Liver (tissue), 9 donors: ENCODE measurements around the gene RALGPS1. TPM values are rescaled to one million over a fixed set of nuclear protein-coding genes. Genes with fewer than 3 reads are reported as not detected.

Experiments used
- DNase-seq: peaks from one replicate; pipeline ENCODE4 v3.0.0-alpha.2; 2017; ENCODE audit warnings: low spot score
- H3K27ac ChIP-seq, 2 donors: one replicate each; pipeline ENCODE4 v1.7.0; 2013; ENCODE audit warnings: inconsistent platforms in 2 of 2, low read length in 2 of 2, control low read depth in 1 of 2, low read depth in 1 of 2, mild to moderate bottlenecking in 1 of 2
- H3K27me3 ChIP-seq, 4 donors: one replicate each; pipeline versions ENCODE4 v1.6.1 to v1.7.0; 2013; ENCODE audit warnings: low read length in 3 of 4, inconsistent platforms in 1 of 4, mild to moderate bottlenecking in 1 of 4, moderate library complexity in 1 of 4; ENCODE audit not compliant: control insufficient read depth in 4 of 4, insufficient read depth in 4 of 4
- H3K36me3 ChIP-seq, 4 donors: one replicate each; pipeline versions ENCODE4 v1.6.1 to v1.7.0; 2013; ENCODE audit warnings: low read length in 3 of 4, mild to moderate bottlenecking in 3 of 4, low read depth in 1 of 4, moderate library complexity in 1 of 4; ENCODE audit not compliant: control insufficient read depth in 4 of 4, insufficient read depth in 3 of 4
- H3K4me1 ChIP-seq, 4 donors: one replicate each; pipeline versions ENCODE4 v1.6.1 to v1.7.0; 2013; ENCODE audit warnings: low read length in 3 of 4, mild to moderate bottlenecking in 3 of 4, moderate library complexity in 1 of 4; ENCODE audit not compliant: control insufficient read depth in 4 of 4, insufficient read depth in 4 of 4
- H3K4me3 ChIP-seq, 3 donors: one replicate each; pipeline versions ENCODE4 v1.6.1 to v1.7.0; 2013; ENCODE audit warnings: low read length in 3 of 3, control low read depth in 1 of 3, low read depth in 1 of 3, mild to moderate bottlenecking in 1 of 3
- H3K9ac ChIP-seq, 2 donors: one replicate each; pipeline ENCODE4 v1.7.0; 2013; ENCODE audit warnings: low read length in 2 of 2, mild to moderate bottlenecking in 2 of 2, moderate library complexity in 2 of 2, control low read depth in 1 of 2, low read depth in 1 of 2
- H3K9me3 ChIP-seq, 4 donors: one replicate each; pipeline versions ENCODE4 v1.6.1 to v1.7.0; 2013; ENCODE audit warnings: low read length in 3 of 4; ENCODE audit not compliant: control insufficient read depth in 4 of 4
- ATF3 ChIP-seq: IDR thresholded peaks from 2 replicates; pipeline ENCODE4 v1.6.1; 2016; ENCODE audit warnings: antibody characterized with exemption
- CTCF ChIP-seq: fragments of 150-350 bp; IDR thresholded peaks from 2 replicates; pipeline ENCODE4 v1.5.1; 2017; ENCODE audit warnings: improper control_type of control experiment, low read depth, low read length; ENCODE audit not compliant: missing input control
- EGR1 ChIP-seq, 2 donors: IDR thresholded peaks; 2 replicates each; pipeline ENCODE4 v1.6.1; 2016 to 2018; ENCODE audit warnings: antibody characterized with exemption in 2 of 2, low read depth in 2 of 2
- FOXA1 ChIP-seq: IDR thresholded peaks from 2 replicates; pipeline ENCODE4 v1.6.1; 2016; ENCODE audit warnings: antibody characterized with exemption
- FOXA2 ChIP-seq: IDR thresholded peaks from 2 replicates; pipeline ENCODE4 v1.6.1; 2016; ENCODE audit warnings: antibody characterized with exemption
- GABPA ChIP-seq, 2 donors: IDR thresholded peaks in 1 of 2; conservative IDR thresholded peaks in 1 of 2; 2 replicates each; pipeline ENCODE4 v1.6.1; 2016; ENCODE audit warnings: antibody characterized with exemption in 2 of 2, mild to moderate bottlenecking in 1 of 2, moderate library complexity in 1 of 2
- HNF4A ChIP-seq, 2 donors: conservative IDR thresholded peaks; 2 replicates each; pipeline ENCODE4 v1.6.1; 2016; ENCODE audit warnings: antibody characterized with exemption in 2 of 2, mild to moderate bottlenecking in 2 of 2
- HNF4G ChIP-seq: IDR thresholded peaks from 2 replicates; pipeline ENCODE4 v1.6.1; 2016; ENCODE audit warnings: antibody characterized with exemption
- JUND ChIP-seq, 2 donors: IDR thresholded peaks; 2 replicates each; pipeline ENCODE4 v1.6.1; 2016; ENCODE audit warnings: antibody characterized with exemption in 2 of 2
- MAX ChIP-seq: IDR thresholded peaks from 2 replicates; pipeline ENCODE4 v1.6.1; 2016; ENCODE audit warnings: antibody characterized with exemption
- NR2F2 ChIP-seq: IDR thresholded peaks from 2 replicates; pipeline ENCODE4 v1.6.1; 2016; ENCODE audit warnings: antibody characterized with exemption
- RAD21 ChIP-seq, 2 donors: IDR thresholded peaks; 2 replicates each; pipeline ENCODE4 v1.6.1; 2016; ENCODE audit warnings: antibody characterized with exemption in 2 of 2, mild to moderate bottlenecking in 2 of 2
- RXRA ChIP-seq, 2 donors: IDR thresholded peaks; 2 replicates each; pipeline ENCODE4 v1.6.1; 2017 to 2018; ENCODE audit warnings: antibody characterized with exemption in 2 of 2, mild to moderate bottlenecking in 1 of 2
- SP1 ChIP-seq: IDR thresholded peaks from 2 replicates; pipeline ENCODE4 v1.6.1; 2018; ENCODE audit warnings: antibody characterized with exemption, mild to moderate bottlenecking
- TAF1 ChIP-seq: conservative IDR thresholded peaks from 2 replicates; pipeline ENCODE4 v1.6.1; 2016; ENCODE audit warnings: antibody characterized with exemption, mild to moderate bottlenecking
- YY1 ChIP-seq: IDR thresholded peaks from 2 replicates; pipeline ENCODE4 v1.6.1; 2016; ENCODE audit warnings: antibody characterized with exemption, mild to moderate bottlenecking
- WGBS: extraction: QIAGEN DNeasy Blood & Tissue Kit; methylation state at CpG from one replicate; pipeline ENCODE4 v1.1.7; 2013; 5-methylcytosine and 5-hydroxymethylcytosine counted together
- polyA plus RNA-seq, 2 donors: library from polyadenylated mRNA; stranded (reverse) in 1 of 2; unstranded in 1 of 2; fragments of 200-250 nt in 1 of 2; fragments of >200 nt in 1 of 2; fragmentation: Nextera tagmentation in 1 of 2; extraction: Ambion mirVana in 1 of 2; gene quantifications; one replicate each; pipeline versions ENCODE4 v1.2.1 to v1.2.3, GENCODE V29; 2013 to 2015
- total RNA-seq, 2 donors: library from RNA; depleted of rRNA; stranded (reverse); fragments of >200 nt; gene quantifications; one replicate each; pipeline ENCODE4 v1.2.3, GENCODE V29; 2014
- TF ChIP-seq, protein P1 (sequence below): IDR thresholded peaks from 2 replicates; pipeline ENCODE4 v1.6.1; 2016; ENCODE audit warnings: antibody characterized with exemption, mild to moderate bottlenecking
- TF ChIP-seq, protein P2 (sequence below): IDR thresholded peaks from 2 replicates; pipeline ENCODE4 v1.6.1; 2016; ENCODE audit warnings: antibody characterized with exemption
- donor health status: healthy.
- donor health status: healthy.
- donor health status: healthy.
- donor health status: healthy.
- donor health status: healthy.

The RALGPS1 gene
- total and polyA plus RNA-seq, 4 donors: 1.4 to 2.7 (median 2.0) TPM

DNA sequence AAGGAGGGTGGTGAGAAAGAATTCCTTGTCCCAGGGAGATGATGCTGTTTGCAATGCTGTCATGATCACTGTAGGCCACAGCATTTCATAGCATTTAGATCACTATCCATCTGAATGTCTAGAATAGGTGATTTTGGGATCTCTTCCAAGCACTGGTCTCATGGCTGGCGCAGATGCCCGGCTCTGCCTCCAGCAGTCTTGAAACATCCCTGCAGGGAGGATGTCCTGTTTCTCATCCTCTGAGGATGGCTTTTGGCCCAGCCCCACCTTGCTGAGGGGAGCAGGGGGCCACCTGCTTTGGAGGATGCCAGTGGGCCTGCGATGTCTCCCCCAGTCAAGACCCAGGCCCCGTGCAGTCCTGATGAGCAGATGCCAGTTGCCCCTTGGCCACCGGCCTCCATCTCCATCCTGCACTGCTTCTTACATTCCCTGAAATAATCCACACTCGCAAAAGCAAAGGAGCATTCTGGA, 286.5 kb downstream of the RALGPS1 start:
- TF ChIP-seq FOXA2 (no peak), SP1 (no peak), YY1 (no peak), ATF3 (no peak), NR2F2 (no peak), JUND (IDR thresholded peaks at IDR 0.05) (no peak), CTCF (no peak), FOXA1 (no peak), GABPA (IDR thresholded peaks at IDR 0.05 in 1 of 2, conservative IDR thresholded peaks at IDR 0.05 in 1 of 2) (no peak), MAX (no peak), RAD21 (IDR thresholded peaks at IDR 0.05) (no peak), HNF4G (no peak), HNF4A (conservative IDR thresholded peaks at IDR 0.05) (no peak), RXRA (IDR thresholded peaks at IDR 0.05) (no peak), TAF1 (no peak), EGR1 (IDR thresholded peaks at IDR 0.05; ENCODE audit: low read depth in 2 of 2) (no peak)
- TF ChIP-seq, protein P1, sequence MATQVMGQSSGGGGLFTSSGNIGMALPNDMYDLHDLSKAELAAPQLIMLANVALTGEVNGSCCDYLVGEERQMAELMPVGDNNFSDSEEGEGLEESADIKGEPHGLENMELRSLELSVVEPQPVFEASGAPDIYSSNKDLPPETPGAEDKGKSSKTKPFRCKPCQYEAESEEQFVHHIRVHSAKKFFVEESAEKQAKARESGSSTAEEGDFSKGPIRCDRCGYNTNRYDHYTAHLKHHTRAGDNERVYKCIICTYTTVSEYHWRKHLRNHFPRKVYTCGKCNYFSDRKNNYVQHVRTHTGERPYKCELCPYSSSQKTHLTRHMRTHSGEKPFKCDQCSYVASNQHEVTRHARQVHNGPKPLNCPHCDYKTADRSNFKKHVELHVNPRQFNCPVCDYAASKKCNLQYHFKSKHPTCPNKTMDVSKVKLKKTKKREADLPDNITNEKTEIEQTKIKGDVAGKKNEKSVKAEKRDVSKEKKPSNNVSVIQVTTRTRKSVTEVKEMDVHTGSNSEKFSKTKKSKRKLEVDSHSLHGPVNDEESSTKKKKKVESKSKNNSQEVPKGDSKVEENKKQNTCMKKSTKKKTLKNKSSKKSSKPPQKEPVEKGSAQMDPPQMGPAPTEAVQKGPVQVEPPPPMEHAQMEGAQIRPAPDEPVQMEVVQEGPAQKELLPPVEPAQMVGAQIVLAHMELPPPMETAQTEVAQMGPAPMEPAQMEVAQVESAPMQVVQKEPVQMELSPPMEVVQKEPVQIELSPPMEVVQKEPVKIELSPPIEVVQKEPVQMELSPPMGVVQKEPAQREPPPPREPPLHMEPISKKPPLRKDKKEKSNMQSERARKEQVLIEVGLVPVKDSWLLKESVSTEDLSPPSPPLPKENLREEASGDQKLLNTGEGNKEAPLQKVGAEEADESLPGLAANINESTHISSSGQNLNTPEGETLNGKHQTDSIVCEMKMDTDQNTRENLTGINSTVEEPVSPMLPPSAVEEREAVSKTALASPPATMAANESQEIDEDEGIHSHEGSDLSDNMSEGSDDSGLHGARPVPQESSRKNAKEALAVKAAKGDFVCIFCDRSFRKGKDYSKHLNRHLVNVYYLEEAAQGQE: no peak
- TF ChIP-seq, protein P2, sequence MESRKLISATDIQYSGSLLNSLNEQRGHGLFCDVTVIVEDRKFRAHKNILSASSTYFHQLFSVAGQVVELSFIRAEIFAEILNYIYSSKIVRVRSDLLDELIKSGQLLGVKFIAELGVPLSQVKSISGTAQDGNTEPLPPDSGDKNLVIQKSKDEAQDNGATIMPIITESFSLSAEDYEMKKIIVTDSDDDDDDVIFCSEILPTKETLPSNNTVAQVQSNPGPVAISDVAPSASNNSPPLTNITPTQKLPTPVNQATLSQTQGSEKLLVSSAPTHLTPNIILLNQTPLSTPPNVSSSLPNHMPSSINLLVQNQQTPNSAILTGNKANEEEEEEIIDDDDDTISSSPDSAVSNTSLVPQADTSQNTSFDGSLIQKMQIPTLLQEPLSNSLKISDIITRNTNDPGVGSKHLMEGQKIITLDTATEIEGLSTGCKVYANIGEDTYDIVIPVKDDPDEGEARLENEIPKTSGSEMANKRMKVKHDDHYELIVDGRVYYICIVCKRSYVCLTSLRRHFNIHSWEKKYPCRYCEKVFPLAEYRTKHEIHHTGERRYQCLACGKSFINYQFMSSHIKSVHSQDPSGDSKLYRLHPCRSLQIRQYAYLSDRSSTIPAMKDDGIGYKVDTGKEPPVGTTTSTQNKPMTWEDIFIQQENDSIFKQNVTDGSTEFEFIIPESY: no peak
- WGBS: 97% methylated on average over 6 of the region's 6 CpGs
- Histone ChIP-seq H3K27ac (no peak overlapping the region), H3K36me3 (no peaks in the 10 kb centered on the region), H3K9ac (no peak overlapping the region), H3K9me3 (no peaks in the 10 kb centered on the region), H3K27me3 (no peaks in the 10 kb centered on the region), H3K4me3 (no peak overlapping the region), H3K4me1 (peaks cover 0 to 8% (median 2%) of the 10 kb centered on the region in 4 donors)
- DNase-seq: no peak
